Activated CD8-positive, alpha-beta memory T cell treated with anti-CD3 and anti-CD28 coated beads for 24 hours (primary cell): ENCODE measurements around the gene BCL2.

Experiments used
- DNase-seq: peaks from one replicate; pipeline ENCODE4 v3.0.0-alpha.2; 2020

BCL2 gene

GRCh38 chr18:63325086-63325686 lies 5.6 kb upstream of the BCL2 start:
- DNase-seq, result no peak

GRCh38 chr18:63322908-63323634 lies 3.5 kb upstream of the BCL2 start:
- no peak for DNase-seq

GRCh38 chr18:63322206-63322605 lies 2.6 kb upstream of the BCL2 start:
- DNase-seq, result no peak

- DNase-seq, result no peak
Measured at GRCh38 chr18:63321291-63321690, 1.7 kb upstream of the BCL2 start.

GRCh38 chr18:63320975-63321265 lies 1.4 kb upstream of the BCL2 start:
- DNase-seq, result no peak

GRCh38 chr18:63320123-63320974 lies 780 bp upstream of the BCL2 start:
- peak; percentile 90 for DNase-seq

- DNase-seq, result no peak
Measured at GRCh38 chr18:63318889-63319382, 633 bp downstream of the BCL2 start.

GRCh38 chr18:63317982-63318888 lies 1.3 kb downstream of the BCL2 start:
- peak; percentile 89 for DNase-seq

- DNase-seq, result peak; percentile 66
Measured at GRCh38 chr18:63317556-63317946, 2.0 kb downstream of the BCL2 start.

- DNase-seq, result no peak
Measured at GRCh38 chr18:63316612-63317555, 2.7 kb downstream of the BCL2 start.

GRCh38 chr18:63315876-63316275 lies 3.7 kb downstream of the BCL2 start:
- no peak for DNase-seq

GRCh38 chr18:63315131-63315662 lies 4.4 kb downstream of the BCL2 start:
- no peak for DNase-seq

GRCh38 chr18:63314062-63314790 lies 5.3 kb downstream of the BCL2 start:
- no peak for DNase-seq

- no peak for DNase-seq
Measured at GRCh38 chr18:63313396-63313917, 6.1 kb downstream of the BCL2 start.

- no peak for DNase-seq
Measured at GRCh38 chr18:63312737-63313395, 6.7 kb downstream of the BCL2 start.

- DNase-seq, result no peak
Measured at GRCh38 chr18:63312019-63312409, 7.6 kb downstream of the BCL2 start.

- DNase-seq, result no peak
Measured at GRCh38 chr18:63311118-63312018, 8.2 kb downstream of the BCL2 start.

GRCh38 chr18:63309422-63309821 lies 10.1 kb downstream of the BCL2 start:
- no peak for DNase-seq
